GM12892 (cell line): ENCODE results near the gene TMEM178B.

Source experiments
- POLR2A ChIP-seq: IDR thresholded peaks from 2 replicates; pipeline ENCODE4 v1.6.1; 2011; ENCODE audit warnings: low read depth, low read length, control low read depth
- POLR2AphosphoS5 ChIP-seq: IDR thresholded peaks from 2 replicates; pipeline ENCODE4 v1.6.1; 2011; ENCODE audit warnings: low read depth, low read length, control low read depth
- TAF1 ChIP-seq: IDR thresholded peaks from 2 replicates; pipeline ENCODE4 v1.6.1; 2011; ENCODE audit warnings: low read depth, mild to moderate bottlenecking, control low read depth, low read length, borderline replicate concordance

- no peak for TF ChIP-seq POLR2A
- TF ChIP-seq TAF1, result no peak
- TF ChIP-seq POLR2AphosphoS5, result no peak
These were observed 337.3 kb downstream of the TMEM178B start for GRCh38 chr7:141411133-141411532.
